SK-N-MC (cell line): ENCODE measurements around the gene OAT.

Experiments
- DNase-seq: peaks from one replicate; pipeline ENCODE4 v3.0.0-alpha.2; 2011; ENCODE audit warnings: low read depth, low spot score
- H3K27ac ChIP-seq: fragments of 200-600 bp; sonication (generic); 2 replicates; pipeline ENCODE4 v1.5.1; 2016; ENCODE audit warnings: mixed run types
- H3K36me3 ChIP-seq: fragments of 200-600 bp; sonication (generic); 2 replicates; pipeline ENCODE4 v1.6.1; 2017; ENCODE audit warnings: antibody characterized with exemption, low read length, mixed read lengths; ENCODE audit not compliant: insufficient read depth
- H3K4me3 ChIP-seq: fragments of 200-600 bp; sonication (generic); 2 replicates; pipeline ENCODE4 v1.5.1; 2016
- H3K9ac ChIP-seq: fragments of 200-600 bp; sonication (generic); 2 replicates; pipeline ENCODE4 v1.8.0; 2017; ENCODE audit warnings: mixed run types, mixed read lengths; ENCODE audit not compliant: insufficient read length
- H3K9me3 ChIP-seq: fragments of 200-600 bp; sonication (generic); 2 replicates; pipeline ENCODE4 v1.6.1; 2017; ENCODE audit warnings: low read depth, mild to moderate bottlenecking, antibody characterized with exemption, low read length, moderate library complexity, mixed read lengths
- EZH2 ChIP-seq: fragments of 200-600 bp; sonication (generic); IDR thresholded peaks from one replicate; pipeline ENCODE4 v1.6.1; 2017; ENCODE audit warnings: antibody characterized with exemption
- FOXP2 ChIP-seq: optimal IDR thresholded peaks from 2 replicates; pipeline ENCODE3; 2011; ENCODE audit warnings: mild to moderate bottlenecking, moderate library complexity; ENCODE audit not compliant: insufficient read depth; ENCODE audit errors: extremely low read length, control extremely low read depth
- POLR2AphosphoS5 ChIP-seq: IDR thresholded peaks from 2 replicates; pipeline ENCODE4 v1.6.1; 2012; ENCODE audit warnings: mild to moderate bottlenecking, low read depth, low read length, borderline replicate concordance

OAT gene

DNA sequence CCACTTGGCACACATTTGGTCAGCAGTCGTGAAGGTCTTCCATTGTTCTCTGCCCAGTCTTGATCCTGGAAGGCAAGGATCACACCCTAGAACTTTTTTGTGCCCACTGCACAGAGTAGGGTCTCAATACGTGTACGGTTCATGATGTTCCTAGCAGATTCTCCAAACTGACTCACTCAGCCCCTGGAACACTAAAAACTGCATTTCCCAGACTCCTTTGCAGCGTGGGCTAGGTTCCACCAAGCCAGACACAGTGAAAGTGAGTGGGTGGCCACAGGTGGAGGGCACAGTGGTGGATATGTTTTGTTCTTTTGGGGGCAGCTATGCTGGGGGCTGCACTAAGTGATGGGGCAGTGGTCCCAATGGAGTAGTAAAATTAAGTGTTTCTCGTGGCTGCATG lies 41.4 kb upstream of the OAT start:
- no peak for DNase-seq
- no peaks in the 10 kb centered on the region for H3K9me3 ChIP-seq
- no peak overlapping the region for H3K4me3 ChIP-seq
- TF ChIP-seq EZH2: no peak
- no peak for TF ChIP-seq FOXP2
- no peak for TF ChIP-seq POLR2AphosphoS5
- no peaks in the 10 kb centered on the region for H3K36me3 ChIP-seq
- H3K9ac ChIP-seq: no peak overlapping the region
- no peak overlapping the region for H3K27ac ChIP-seq

- Histone ChIP-seq H3K9me3 (no peaks in the 10 kb centered on the region), H3K9ac (no peak overlapping the region), H3K4me3 (no peak overlapping the region), H3K36me3 (no peaks in the 10 kb centered on the region), H3K27ac (no peak overlapping the region)
- TF ChIP-seq POLR2AphosphoS5 (no peak), EZH2 (no peak), FOXP2 (no peak)
- DNase-seq: no peak
Measured at GRCh38 chr10:124459395-124459794, 40.7 kb upstream of the OAT start.

GRCh38 chr10:124458889-124459288 lies 40.2 kb upstream of the OAT start:
- no peak overlapping the region for H3K27ac ChIP-seq
- TF ChIP-seq EZH2 (no peak), POLR2AphosphoS5 (no peak), FOXP2 (no peak)
- no peak for DNase-seq
- H3K9me3 ChIP-seq: no peaks in the 10 kb centered on the region
- no peak overlapping the region for H3K9ac ChIP-seq
- no peak overlapping the region for H3K4me3 ChIP-seq
- H3K36me3 ChIP-seq: no peaks in the 10 kb centered on the region

GRCh38 chr10:124458473-124458872 lies 39.8 kb upstream of the OAT start:
- no peak overlapping the region for H3K4me3 ChIP-seq
- no peak overlapping the region for H3K9ac ChIP-seq
- H3K36me3 ChIP-seq: no peaks in the 10 kb centered on the region
- DNase-seq: no peak
- TF ChIP-seq FOXP2 (no peak), EZH2 (no peak)
- no peak overlapping the region for H3K27ac ChIP-seq
- no peaks in the 10 kb centered on the region for H3K9me3 ChIP-seq

- no peak overlapping the region for H3K4me3 ChIP-seq
- no peak overlapping the region for H3K27ac ChIP-seq
- TF ChIP-seq EZH2 (no peak), POLR2AphosphoS5 (no peak), FOXP2 (no peak)
- H3K36me3 ChIP-seq: no peaks in the 10 kb centered on the region
- no peak overlapping the region for H3K9ac ChIP-seq
- no peak for DNase-seq
- H3K9me3 ChIP-seq: no peaks in the 10 kb centered on the region
Measured at GRCh38 chr10:124455441-124455840, 36.7 kb upstream of the OAT start.

GRCh38 chr10:124453960-124454610 lies 35.4 kb upstream of the OAT start:
- no peaks in the 10 kb centered on the region for H3K36me3 ChIP-seq
- TF ChIP-seq EZH2 (no peak), POLR2AphosphoS5 (no peak), FOXP2 (no peak)
- H3K4me3 ChIP-seq: no peak overlapping the region
- no peak overlapping the region for H3K27ac ChIP-seq
- H3K9me3 ChIP-seq: no peaks in the 10 kb centered on the region
- no peak for DNase-seq
- H3K9ac ChIP-seq: no peak overlapping the region

GRCh38 chr10:124451276-124451675 lies 32.6 kb upstream of the OAT start:
- DNase-seq: no peak
- H3K36me3 ChIP-seq: no peaks in the 10 kb centered on the region
- TF ChIP-seq POLR2AphosphoS5 (no peak), FOXP2 (no peak), EZH2 (no peak)
- H3K4me3 ChIP-seq: no peak overlapping the region
- H3K9me3 ChIP-seq: no peaks in the 10 kb centered on the region
- H3K27ac ChIP-seq: no peak overlapping the region
- H3K9ac ChIP-seq: no peak overlapping the region

GRCh38 chr10:124450783-124451057 lies 32.0 kb upstream of the OAT start:
- H3K9me3 ChIP-seq: no peaks in the 10 kb centered on the region
- H3K4me3 ChIP-seq: no peak overlapping the region
- no peak overlapping the region for H3K9ac ChIP-seq
- H3K36me3 ChIP-seq: no peaks in the 10 kb centered on the region
- DNase-seq: no peak
- H3K27ac ChIP-seq: no peak overlapping the region
- TF ChIP-seq EZH2: no peak
- no peak for TF ChIP-seq POLR2AphosphoS5
- no peak for TF ChIP-seq FOXP2
